ENCODE results near the gene TMPRSS7. TPM values are rescaled to one million over a fixed set of nuclear protein-coding genes. Genes with fewer than 3 reads are reported as not detected.
"Not testable (repeated sequence)": the region's sequence is repeated elsewhere in the genome, so short reads cannot be mapped to it uniquely, and the experiment has no call there.

The TMPRSS7 gene
- total and polyA plus RNA-seq, 3 donors from 2014 or later, result 2.0 to 5.8 (median 2.8) TPM

GRCh38 chr3:112059497-112059896 is 25.0 kb downstream of the TMPRSS7 start:
- no peak for TF ChIP-seq POLR2A (IDR thresholded peaks at IDR 0.05)
- TF ChIP-seq, protein P1, sequence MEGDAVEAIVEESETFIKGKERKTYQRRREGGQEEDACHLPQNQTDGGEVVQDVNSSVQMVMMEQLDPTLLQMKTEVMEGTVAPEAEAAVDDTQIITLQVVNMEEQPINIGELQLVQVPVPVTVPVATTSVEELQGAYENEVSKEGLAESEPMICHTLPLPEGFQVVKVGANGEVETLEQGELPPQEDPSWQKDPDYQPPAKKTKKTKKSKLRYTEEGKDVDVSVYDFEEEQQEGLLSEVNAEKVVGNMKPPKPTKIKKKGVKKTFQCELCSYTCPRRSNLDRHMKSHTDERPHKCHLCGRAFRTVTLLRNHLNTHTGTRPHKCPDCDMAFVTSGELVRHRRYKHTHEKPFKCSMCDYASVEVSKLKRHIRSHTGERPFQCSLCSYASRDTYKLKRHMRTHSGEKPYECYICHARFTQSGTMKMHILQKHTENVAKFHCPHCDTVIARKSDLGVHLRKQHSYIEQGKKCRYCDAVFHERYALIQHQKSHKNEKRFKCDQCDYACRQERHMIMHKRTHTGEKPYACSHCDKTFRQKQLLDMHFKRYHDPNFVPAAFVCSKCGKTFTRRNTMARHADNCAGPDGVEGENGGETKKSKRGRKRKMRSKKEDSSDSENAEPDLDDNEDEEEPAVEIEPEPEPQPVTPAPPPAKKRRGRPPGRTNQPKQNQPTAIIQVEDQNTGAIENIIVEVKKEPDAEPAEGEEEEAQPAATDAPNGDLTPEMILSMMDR (IDR thresholded peaks at IDR 0.05), result no peak
- Histone ChIP-seq H3K4me3 (no peak overlapping the region), H3K36me3 (ENCODE audit: low read depth, missing control alignments) (no peaks in the 10 kb centered on the region), H3K27me3 (no peaks in the 10 kb centered on the region), H3K4me1 (no peaks in the 10 kb centered on the region), H3K9me3 (no peaks in the 10 kb centered on the region), H3K27ac (no peak overlapping the region)
- no peak for DNase-seq
- WGBS, 2 donors, result 88 to 94% methylated on average over 1 of the region's 1 CpG
- intact Hi-C loops (cut with DNase I; ENCODE audit: low total_unique reads), result no loop called here

- intact Hi-C loops (cut with DNase I; ENCODE audit: low total_unique reads), result no loop called here
- Histone ChIP-seq H3K27me3 (no peaks in the 10 kb centered on the region), H3K27ac (no peak overlapping the region), H3K36me3 (ENCODE audit: low read depth, missing control alignments) (no peaks in the 10 kb centered on the region), H3K4me1 (no peaks in the 10 kb centered on the region), H3K4me3 (no peak overlapping the region), H3K9me3 (no peaks in the 10 kb centered on the region)
- 39 to 48% methylated on average over 3 of the region's 3 CpGs for WGBS, 2 donors
- no peak for DNase-seq
- TF ChIP-seq, protein P1 (IDR thresholded peaks at IDR 0.05), result no peak
- no peak for TF ChIP-seq POLR2A (IDR thresholded peaks at IDR 0.05)
Measured at GRCh38 chr3:112061152-112061551, 26.6 kb downstream of the TMPRSS7 start.

GRCh38 chr3:112072387-112073060 is 38.0 kb downstream of the TMPRSS7 start:
- H3K4me1 ChIP-seq; H3K27ac ChIP-seq; H3K36me3 ChIP-seq (ENCODE audit: low read depth, missing control alignments); intact Hi-C loops (cut with DNase I; ENCODE audit: low total_unique reads); DNase-seq; H3K9me3 ChIP-seq; H3K4me3 ChIP-seq; H3K27me3 ChIP-seq: not testable (repeated sequence)
- 94 to 98% methylated on average over 4 to 8 of the region's 8 CpGs for WGBS, 2 donors

- TF ChIP-seq, protein P1 (IDR thresholded peaks at IDR 0.05), result no peak
- no peak for TF ChIP-seq POLR2A (IDR thresholded peaks at IDR 0.05)
- no peak overlapping the region for H3K27ac ChIP-seq
- H3K4me3 ChIP-seq, result no peak overlapping the region
- WGBS, 2 donors, result 97 to 100% methylated on average over 2 of the region's 2 CpGs
- intact Hi-C loops (cut with DNase I; ENCODE audit: low total_unique reads), result no loop called here
- no peaks in the 10 kb centered on the region for H3K36me3 ChIP-seq (ENCODE audit: low read depth, missing control alignments)
- no peak for DNase-seq
- no peaks in the 10 kb centered on the region for H3K27me3 ChIP-seq
- no peaks in the 10 kb centered on the region for H3K4me1 ChIP-seq
- H3K9me3 ChIP-seq, result no peaks in the 10 kb centered on the region
Measured at GRCh38 chr3:112074006-112074405, 39.5 kb downstream of the TMPRSS7 start.

DNA sequence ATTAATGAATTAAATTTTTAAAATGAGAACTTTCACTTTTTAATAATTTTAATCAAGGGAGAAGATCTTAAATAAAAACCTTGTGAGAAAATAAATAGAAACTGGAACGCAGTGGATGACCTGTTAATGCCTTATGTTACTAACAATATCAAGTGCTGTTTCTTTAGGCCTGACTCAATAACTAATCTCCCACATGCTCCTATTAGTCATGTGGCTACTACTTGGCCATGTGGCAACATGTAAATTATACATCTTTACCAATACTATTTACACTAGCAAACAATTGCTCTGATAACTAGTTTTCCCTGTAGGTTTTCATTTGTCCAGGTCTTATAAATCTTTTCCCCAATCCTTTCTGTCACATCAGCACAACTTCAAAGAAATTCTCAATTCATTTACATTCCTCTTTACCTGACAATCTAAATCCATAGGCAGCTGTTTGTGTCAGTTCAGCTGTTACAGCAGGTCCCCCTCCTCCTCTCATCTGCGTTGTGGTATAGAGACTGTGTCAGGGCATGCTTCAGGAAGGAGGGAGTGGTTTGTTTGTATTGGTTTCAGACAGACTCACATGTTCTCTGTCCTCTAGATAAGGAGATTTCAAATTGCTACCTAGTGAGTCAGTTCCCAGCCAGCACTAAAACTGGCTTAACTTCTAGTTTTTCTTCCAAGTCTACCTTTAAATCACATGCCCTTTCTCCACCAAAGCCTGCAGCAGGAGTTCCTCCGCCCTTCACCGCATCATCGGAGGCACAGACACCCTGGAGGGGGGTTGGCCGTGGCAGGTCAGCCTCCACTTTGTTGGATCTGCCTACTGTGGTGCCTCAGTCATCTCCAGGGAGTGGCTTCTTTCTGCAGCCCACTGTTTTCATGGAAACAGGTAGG is 40.3 kb downstream of the TMPRSS7 start:
- Histone ChIP-seq H3K36me3 (ENCODE audit: low read depth, missing control alignments) (no peaks in the 10 kb centered on the region), H3K4me3 (no peak overlapping the region), H3K4me1 (no peaks in the 10 kb centered on the region), H3K27me3 (no peaks in the 10 kb centered on the region), H3K27ac (no peak overlapping the region), H3K9me3 (no peaks in the 10 kb centered on the region)
- intact Hi-C loops (cut with DNase I; ENCODE audit: low total_unique reads), result no loop called here
- 70% methylated on average over 6 of the region's 6 CpGs for WGBS, 2 donors
- TF ChIP-seq POLR2A (IDR thresholded peaks at IDR 0.05), result no peak
- TF ChIP-seq, protein P1 (IDR thresholded peaks at IDR 0.05), result no peak
- DNase-seq, result no peak
